GM06990 (cell line): ENCODE measurements around the gene STXBP6.

ENCODE experiments used
- DNase-seq: peaks from one replicate; pipeline ENCODE4 v3.0.0-alpha.2; 2011; ENCODE audit not compliant: insufficient read length; ENCODE audit errors: extremely low read depth
- H3K27me3 ChIP-seq: replicated peaks from 2 replicates; pipeline ENCODE4 v1.6.0; 2011; ENCODE audit warnings: low read length; ENCODE audit not compliant: control insufficient read depth, insufficient read depth
- H3K36me3 ChIP-seq: 2 replicates; pipeline ENCODE4 v1.5.1; 2011; ENCODE audit warnings: low read length; ENCODE audit not compliant: control insufficient read depth, insufficient read depth
- H3K4me3 ChIP-seq: replicated peaks from 2 replicates; pipeline ENCODE4 v1.5.1; 2011; ENCODE audit warnings: low read depth, mild to moderate bottlenecking, control low read depth, low read length
- TF ChIP-seq, protein P1 (sequence below): IDR thresholded peaks from 2 replicates; pipeline ENCODE4 v1.5.1; 2011; ENCODE audit warnings: low read length, control low read depth, mild to moderate bottlenecking, inconsistent platforms; ENCODE audit not compliant: insufficient read depth, poor library complexity, severe bottlenecking

Gene STXBP6

DNA sequence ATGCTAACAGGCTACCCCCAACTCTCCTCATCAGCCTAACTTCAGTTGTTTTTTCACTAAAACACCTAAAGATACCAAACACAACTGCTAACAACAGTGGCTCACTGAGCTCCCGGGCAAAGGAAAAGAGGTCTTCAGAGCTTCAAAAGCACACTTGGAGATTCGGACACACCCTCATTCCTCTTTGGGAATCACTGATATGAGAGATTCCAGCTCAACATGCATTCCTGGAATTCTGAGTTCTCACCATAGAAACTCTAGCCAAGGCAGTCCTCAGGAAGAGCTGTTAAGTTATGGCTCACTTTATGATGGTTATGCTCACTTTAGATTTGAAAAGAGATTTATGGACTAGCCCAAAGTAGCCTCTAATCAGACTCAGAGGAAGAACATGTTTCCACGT is 40.1 kb downstream of the STXBP6 start:
- Histone ChIP-seq H3K27me3 (no peaks in the 10 kb centered on the region; the same call in 1 of the 2 replicates), H3K36me3 (no peaks in the 10 kb centered on the region), H3K4me3 (no peak overlapping the region)
- TF ChIP-seq, protein P1, sequence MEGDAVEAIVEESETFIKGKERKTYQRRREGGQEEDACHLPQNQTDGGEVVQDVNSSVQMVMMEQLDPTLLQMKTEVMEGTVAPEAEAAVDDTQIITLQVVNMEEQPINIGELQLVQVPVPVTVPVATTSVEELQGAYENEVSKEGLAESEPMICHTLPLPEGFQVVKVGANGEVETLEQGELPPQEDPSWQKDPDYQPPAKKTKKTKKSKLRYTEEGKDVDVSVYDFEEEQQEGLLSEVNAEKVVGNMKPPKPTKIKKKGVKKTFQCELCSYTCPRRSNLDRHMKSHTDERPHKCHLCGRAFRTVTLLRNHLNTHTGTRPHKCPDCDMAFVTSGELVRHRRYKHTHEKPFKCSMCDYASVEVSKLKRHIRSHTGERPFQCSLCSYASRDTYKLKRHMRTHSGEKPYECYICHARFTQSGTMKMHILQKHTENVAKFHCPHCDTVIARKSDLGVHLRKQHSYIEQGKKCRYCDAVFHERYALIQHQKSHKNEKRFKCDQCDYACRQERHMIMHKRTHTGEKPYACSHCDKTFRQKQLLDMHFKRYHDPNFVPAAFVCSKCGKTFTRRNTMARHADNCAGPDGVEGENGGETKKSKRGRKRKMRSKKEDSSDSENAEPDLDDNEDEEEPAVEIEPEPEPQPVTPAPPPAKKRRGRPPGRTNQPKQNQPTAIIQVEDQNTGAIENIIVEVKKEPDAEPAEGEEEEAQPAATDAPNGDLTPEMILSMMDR: no peak
- no peak for DNase-seq

DNA sequence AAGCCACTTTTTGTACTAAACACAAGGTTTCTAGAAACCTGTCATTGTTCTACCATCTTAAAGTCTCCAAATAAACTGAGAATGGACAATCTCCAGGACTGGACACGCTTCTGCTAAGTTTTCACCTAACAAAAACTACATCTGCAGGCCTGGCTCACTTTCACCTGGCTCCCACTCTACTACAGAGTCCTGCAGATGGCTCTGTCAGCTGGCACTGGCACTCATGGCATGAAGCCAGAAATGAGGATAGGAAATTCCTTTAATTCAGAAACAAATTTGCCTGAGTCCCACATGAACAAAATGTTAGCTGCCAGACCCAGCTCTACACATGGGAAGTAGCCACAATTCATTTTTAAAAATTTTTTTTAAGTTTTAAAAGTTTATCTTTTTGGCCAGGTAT is 42.1 kb downstream of the STXBP6 start:
- H3K27me3 ChIP-seq: no peaks in the 10 kb centered on the region; the same call in 1 of the 2 replicates
- TF ChIP-seq, protein P1: no peak
- no peak overlapping the region for H3K4me3 ChIP-seq
- no peaks in the 10 kb centered on the region for H3K36me3 ChIP-seq
- DNase-seq: no peak

GRCh38 chr14:25006961-25007795 is 42.8 kb downstream of the STXBP6 start:
- DNase-seq: no peak

GRCh38 chr14:25006031-25006430 is 43.9 kb downstream of the STXBP6 start:
- Histone ChIP-seq H3K36me3 (no peaks in the 10 kb centered on the region), H3K4me3 (no peak overlapping the region), H3K27me3 (no peaks in the 10 kb centered on the region; the same call in 1 of the 2 replicates)
- DNase-seq: no peak
- TF ChIP-seq, protein P1: no peak

More at GRCh38 chr14:25006961-25007795, 42.8 kb downstream of the STXBP6 start:
- Histone ChIP-seq H3K4me3 (no peak overlapping the region), H3K27me3 (no peaks in the 10 kb centered on the region; the same call in 1 of the 2 replicates), H3K36me3 (no peaks in the 10 kb centered on the region)
- TF ChIP-seq, protein P1: no peak

GRCh38 chr14:25004389-25004809 is 45.5 kb downstream of the STXBP6 start:
- TF ChIP-seq, protein P1: no peak
- H3K36me3 ChIP-seq: no peaks in the 10 kb centered on the region
- H3K4me3 ChIP-seq: no peak overlapping the region
- no peak for DNase-seq
- no peaks in the 10 kb centered on the region for H3K27me3 ChIP-seq
